Endothelial cell of umbilical vein (primary cell): ENCODE measurements around the gene DENND4C. TPM values are rescaled to one million over a fixed set of nuclear protein-coding genes. Genes with fewer than 3 reads are reported as not detected.
"Not testable (repeated sequence)": the region's sequence is repeated elsewhere in the genome, so short reads cannot be mapped to it uniquely, and the experiment has no call there.

Experiments used
- BruUV-seq: library from RNA; stranded (reverse); fragments of 400-500 nt; replicated peaks from 2 replicates; lab custom pipeline; 2021; lab: Mats Ljungman, UMichigan
- CTCF ChIA-PET: fragments of 300-600, 350-600 bp; sonication (Branson Sonifier 250); formaldehyde crosslinking; loops from one replicate; lab custom pipeline; 2021; ENCODE audit warnings: antibody characterized with exemption, inconsistent platforms; lab: Charles Lee
- POLR2A ChIA-PET: fragments of 300-600, 350-600 bp; sonication (Branson Sonifier 250); formaldehyde crosslinking; loops from one replicate; lab custom pipeline; 2021; ENCODE audit warnings: antibody characterized with exemption, inconsistent platforms; lab: Charles Lee
- DNase-seq: peaks from one replicate; pipeline ENCODE4 v3.0.0-alpha.2; 2011; ENCODE audit warnings: low read depth, low spot score
- FAIRE-seq: peaks from 2 replicates; lab custom pipeline; 2011; peaks lifted over from hg19 to GRCh38; lab: Jason Lieb, UNC
- H2AFZ ChIP-seq: 2 replicates; pipeline ENCODE4 v1.6.0; 2012; ENCODE audit warnings: low read depth, low read length, control low read depth, inconsistent platforms
- H3K27ac ChIP-seq: 2 replicates; pipeline ENCODE4 v1.5.1; 2011; ENCODE audit warnings: low read depth, mild to moderate bottlenecking, control low read depth, low read length, moderate library complexity; ENCODE audit not compliant: insufficient read depth
- H3K27me3 ChIP-seq, 2 experiments: 2 replicates each; pipeline versions ENCODE4 v1.6.0 to v1.6.1; 2011; ENCODE audit warnings: low read length in 2 of 2, mixed read lengths in 1 of 2; ENCODE audit not compliant: control insufficient read depth in 2 of 2, insufficient read depth in 2 of 2
- H3K36me3 ChIP-seq, 2 experiments: 2 replicates in 1 of 2; 3 replicates in 1 of 2; pipeline ENCODE4 v1.5.1; 2011; ENCODE audit warnings: low read length in 2 of 2, mild to moderate bottlenecking in 1 of 2, moderate library complexity in 1 of 2; ENCODE audit not compliant: control insufficient read depth in 2 of 2, insufficient read depth in 2 of 2; ENCODE audit errors: extremely low read depth in 1 of 2
- H3K4me1 ChIP-seq: 3 replicates; pipeline ENCODE4 v1.5.1; 2011; ENCODE audit warnings: mild to moderate bottlenecking, low read length; ENCODE audit not compliant: control insufficient read depth, insufficient read depth; ENCODE audit errors: extremely low read depth
- H3K4me2 ChIP-seq: 2 replicates; pipeline ENCODE4 v1.6.1; 2011; ENCODE audit warnings: low read length, control low read depth, mixed read lengths; ENCODE audit not compliant: insufficient read depth
- H3K4me3 ChIP-seq, 3 experiments: fragments of 200-600 bp in 1 of 3; sonication (generic), shearing (Covaris generic) in 1 of 3; replicated peaks in 1 of 3; 2 replicates each; pipeline ENCODE4 v1.5.1; 2011 to 2016; ENCODE audit warnings: control low read depth in 3 of 3, low read length in 3 of 3, mild to moderate bottlenecking in 2 of 3, inconsistent platforms in 1 of 3, low read depth in 1 of 3, moderate library complexity in 1 of 3; ENCODE audit not compliant: insufficient read depth in 1 of 3
- H3K79me2 ChIP-seq: 2 replicates; pipeline ENCODE4 v1.6.0; 2012; ENCODE audit warnings: low read length, inconsistent platforms; ENCODE audit not compliant: control insufficient read depth, insufficient read depth
- H3K9ac ChIP-seq: replicated peaks from 2 replicates; pipeline ENCODE3; 2011; ENCODE audit warnings: low read length, control low read depth; ENCODE audit not compliant: insufficient read depth; ENCODE audit errors: extremely low read depth
- H3K9me1 ChIP-seq: replicated peaks from 3 replicates; pipeline ENCODE4 v1.6.0; 2011; ENCODE audit warnings: mild to moderate bottlenecking, low read length; ENCODE audit not compliant: control insufficient read depth, insufficient read depth; ENCODE audit errors: extremely low read depth
- H3K9me3 ChIP-seq: replicated peaks from 2 replicates; pipeline ENCODE4 v1.5.1; 2012; ENCODE audit warnings: low read length, inconsistent platforms; ENCODE audit not compliant: control insufficient read depth, insufficient read depth
- H4K20me1 ChIP-seq: replicated peaks from 2 replicates; pipeline ENCODE3; 2011; ENCODE audit warnings: mild to moderate bottlenecking, low read length; ENCODE audit not compliant: control insufficient read depth, insufficient read depth; ENCODE audit errors: extremely low read depth
- FOS ChIP-seq: IDR thresholded peaks from 2 replicates; pipeline ENCODE4 v1.6.1; 2011; ENCODE audit warnings: mild to moderate bottlenecking, low read length, moderate library complexity, borderline replicate concordance; ENCODE audit not compliant: insufficient read depth
- GATA2 ChIP-seq: IDR thresholded peaks from 2 replicates; pipeline ENCODE4 v1.7.0; 2011; ENCODE audit warnings: low read depth, mild to moderate bottlenecking, moderate library complexity, mixed read lengths, low read length; ENCODE audit not compliant: insufficient read length, insufficient read depth
- JUN ChIP-seq: IDR thresholded peaks from 2 replicates; pipeline ENCODE4 v1.6.1; 2011; ENCODE audit warnings: borderline replicate concordance, low read depth; ENCODE audit not compliant: insufficient read length, insufficient read depth
- POLR2A ChIP-seq: IDR thresholded peaks from 2 replicates; pipeline ENCODE4 v1.6.1; 2012; ENCODE audit warnings: low read depth, mild to moderate bottlenecking, control low read depth, low read length
- POLR2AphosphoS5 ChIP-seq: IDR thresholded peaks from 2 replicates; pipeline ENCODE4 v1.6.1; 2012; ENCODE audit warnings: low read depth, mild to moderate bottlenecking, control low read depth, low read length, moderate library complexity; ENCODE audit not compliant: insufficient read depth
- dilution Hi-C: fragments of 300-500 bp; cut with MboI; formaldehyde crosslinking; loops from one replicate; pipeline ENCODE4 v1.15.0; 2019; ENCODE audit warnings: low sequenced_read_pairs; ENCODE audit not compliant: extremely low pct_ligation_motif_present
- intact Hi-C: fragments of 100-400 bp; cut with micrococcal nuclease; formaldehyde crosslinking; loops from one replicate; pipeline ENCODE4 v1.10.0; 2022
- polyA plus RNA-seq, 4 experiments: library from polyadenylated mRNA; depleted of rRNA in 3 of 4; stranded (reverse) in 3 of 4; unstranded in 1 of 4; fragments of >200 nt; gene quantifications; 2 replicates each; pipeline versions ENCODE4 v1.2.1 to v1.2.3, GENCODE V29; 2011 to 2012; ENCODE audit warnings: missing spikeins in 1 of 4
- total RNA-seq: library from RNA; stranded (reverse); gene quantifications from 2 replicates; pipeline ENCODE4 v1.2.3, GENCODE V29; 2021
- TF ChIP-seq, protein P1 (sequence below): IDR thresholded peaks from 2 replicates; pipeline ENCODE4 v1.6.1; 2011; ENCODE audit not compliant: insufficient read depth, insufficient read length

Gene DENND4C
- total and polyA plus RNA-seq, 2 donors (not counting 3 experiments of a cell fraction or from before 2014, with no cell fraction given), result 9.6 to 36.8 TPM

DNA sequence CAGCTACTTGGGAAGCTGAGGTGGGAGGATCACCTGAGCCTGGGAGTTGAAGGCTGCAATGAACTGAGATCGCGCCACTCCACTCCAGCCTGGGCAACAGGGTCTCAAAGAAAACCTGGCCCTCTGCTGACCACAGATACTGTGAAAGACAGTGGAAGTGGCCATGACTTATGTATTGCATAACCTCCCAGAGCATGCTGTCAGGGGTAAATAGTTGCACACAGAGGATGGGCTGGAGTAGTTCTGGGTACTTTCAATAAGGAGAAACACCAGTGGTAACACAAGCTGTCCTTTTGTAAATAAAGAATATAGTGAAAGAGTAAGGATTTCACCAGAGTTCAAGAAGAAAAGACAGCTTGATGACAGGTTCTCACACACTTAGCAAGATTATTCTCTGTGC, 180.1 kb downstream of the DENND4C start:
- DNase-seq (no peak), FAIRE-seq (no peak)
- dilution Hi-C loops, result no loop called here
- Histone ChIP-seq H4K20me1 (no peaks in the 10 kb centered on the region), H3K36me3 (no peaks in the 10 kb centered on the region), H2AFZ (no peak overlapping the region), H3K27ac (no peak overlapping the region), H3K27me3 (no peaks in the 10 kb centered on the region), H3K4me3 (no peak overlapping the region), H3K4me1 (peaks cover 21% of the 10 kb centered on the region), H3K4me2 (no peak overlapping the region), H3K9ac (no peak overlapping the region), H3K79me2 (no peaks in the 10 kb centered on the region), H3K9me3 (no peaks in the 10 kb centered on the region), H3K9me1 (no peaks in the 10 kb centered on the region)
- TF ChIP-seq GATA2, result no peak
- no peak for TF ChIP-seq FOS
- TF ChIP-seq POLR2AphosphoS5, result no peak
- TF ChIP-seq, protein P1, sequence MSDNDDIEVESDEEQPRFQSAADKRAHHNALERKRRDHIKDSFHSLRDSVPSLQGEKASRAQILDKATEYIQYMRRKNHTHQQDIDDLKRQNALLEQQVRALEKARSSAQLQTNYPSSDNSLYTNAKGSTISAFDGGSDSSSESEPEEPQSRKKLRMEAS, result no peak
- TF ChIP-seq JUN, result no peak
- no TSS peak for BruUV-seq
- intact Hi-C loops, result no loop called here
- CTCF ChIA-PET, result interaction anchor here (1.2 kb wide), 2 partner anchors 19 to 54 kb away, joined by 3 to 4 read pairs; no protein-coding TSS in a partner anchor
- POLR2A ChIA-PET, result no interaction called here

DNA sequence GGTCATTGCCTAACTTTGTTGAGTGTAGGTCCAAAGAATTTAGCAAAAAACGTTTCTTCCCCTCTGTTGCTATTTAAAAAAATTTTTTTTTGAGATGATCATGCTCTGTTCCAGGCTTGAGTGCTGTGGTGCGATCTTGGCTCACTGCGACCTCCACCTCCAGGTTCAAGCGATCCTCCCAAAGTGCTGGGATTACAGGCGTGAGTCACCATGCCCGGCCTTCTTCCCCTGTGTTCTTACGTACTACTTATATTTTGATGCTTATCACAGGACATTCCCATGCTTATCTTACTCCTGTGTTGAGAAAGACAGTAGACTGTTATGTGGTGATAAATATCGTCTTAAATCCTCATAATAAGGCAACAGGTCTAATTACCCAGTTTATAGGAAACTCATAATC, 180.8 kb downstream of the DENND4C start:
- Histone ChIP-seq H4K20me1 (no peaks in the 10 kb centered on the region), H3K4me1 (peaks cover 21% of the 10 kb centered on the region), H3K4me3 (no peak overlapping the region), H3K4me2 (peak overlapping the region; percentile 8), H3K27ac (no peak overlapping the region), H3K9me3 (no peaks in the 10 kb centered on the region), H3K27me3 (no peaks in the 10 kb centered on the region), H3K79me2 (no peaks in the 10 kb centered on the region), H3K9ac (no peak overlapping the region), H2AFZ (no peak overlapping the region), H3K9me1 (no peaks in the 10 kb centered on the region), H3K36me3 (no peaks in the 10 kb centered on the region)
- ChIA-PET CTCF (interaction anchor here (1.2 kb wide), 2 partner anchors 19 to 53 kb away, joined by 3 to 4 read pairs; no protein-coding TSS in a partner anchor), POLR2A (no interaction called here)
- DNase-seq (no peak), FAIRE-seq (peak; percentile 42)
- no TSS peak for BruUV-seq
- TF ChIP-seq GATA2, result peak; percentile 27
- TF ChIP-seq JUN, result peak; percentile 48
- no peak for TF ChIP-seq POLR2A
- intact Hi-C loops, result no loop called here
- dilution Hi-C loops, result no loop called here

DNA sequence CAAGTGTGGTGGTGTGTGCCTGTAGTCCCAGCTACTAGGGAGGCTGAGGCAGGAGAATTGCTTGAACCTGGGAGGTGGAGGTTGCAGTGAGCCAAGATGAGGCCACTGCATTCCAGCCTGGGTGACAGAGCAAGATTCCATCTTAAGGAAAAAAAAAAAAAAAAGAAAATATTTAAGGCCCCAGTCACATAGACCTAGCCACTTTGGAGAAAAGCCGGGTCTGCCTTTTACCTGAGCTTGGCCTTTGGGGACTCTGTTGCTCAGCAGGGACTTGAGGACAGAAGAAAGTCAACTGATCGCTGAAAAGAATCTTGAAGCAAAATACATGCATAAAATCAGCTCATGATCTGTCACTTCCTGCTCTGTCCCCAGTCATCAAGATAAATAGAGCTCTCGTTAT, 183.0 kb downstream of the DENND4C start:
- CTCF ChIA-PET, result interaction anchor here (0.6 to 1.4 kb wide), 4 partner anchors 10 to 51 kb away, joined by 3 to 5 read pairs (median 4); no protein-coding TSS in a partner anchor
- FAIRE-seq, result not testable (repeated sequence)

More for the DNA sequence above, 183.0 kb downstream of the DENND4C start:
- H3K27me3 ChIP-seq, DNase-seq, H3K36me3 ChIP-seq, H3K9me3 ChIP-seq, H4K20me1 ChIP-seq, H3K79me2 ChIP-seq, intact Hi-C loops, dilution Hi-C loops, H3K9me1 ChIP-seq, H3K4me2 ChIP-seq, H3K4me3 ChIP-seq, H2AFZ ChIP-seq, POLR2A ChIA-PET, H3K9ac ChIP-seq, H3K27ac ChIP-seq, BruUV-seq: not testable (repeated sequence)
- H3K4me1 ChIP-seq, result peaks cover 16% of the 10 kb centered on the region
